ENCODE measurements around the gene AFMID. TPM values are rescaled to one million over a fixed set of nuclear protein-coding genes. Genes with fewer than 3 reads are reported as not detected.

AFMID gene
- total RNA-seq, 6 donors from 2014 or later: 30.5 to 265 (median 44.2) TPM

DNA sequence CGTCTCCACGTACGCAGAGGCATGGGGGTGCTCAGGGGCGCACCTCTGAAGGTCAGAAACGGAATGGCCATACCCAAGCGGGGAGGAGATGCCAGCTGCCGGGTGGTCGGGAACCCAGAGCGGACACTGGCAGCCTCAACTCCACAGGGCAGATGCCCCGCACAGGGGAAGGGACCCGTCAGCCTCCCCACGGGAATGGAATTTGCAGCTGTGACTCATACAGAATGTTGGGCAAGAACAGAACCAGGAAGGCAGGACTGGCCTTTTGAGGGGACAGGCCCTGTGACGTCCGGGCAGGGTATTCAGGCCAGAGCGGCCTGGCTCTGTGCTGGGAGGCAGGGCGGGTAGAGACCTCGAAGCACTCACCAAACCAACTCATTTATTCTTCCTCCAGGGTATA, 7.8 kb upstream of the AFMID start:
- peak; percentile 45 to 48 for ATAC-seq (ENCODE audit: low FRiP score in 2 of 2)
- peak in 1 of 2 donors; percentile 90 for DNase-seq
- Histone ChIP-seq H3K4me1 (peaks cover 39 to 65% (median 51%) of the 10 kb centered on the region in 4 donors), H3K27ac (peak overlapping the region in 3 of 4 donors; percentile 40 to 82 (median 82)), H3K27me3 (no peaks in the 10 kb centered on the region), H3K36me3 (no peaks in the 10 kb centered on the region), H3K9me3 (no peaks in the 10 kb centered on the region), H3K4me3 (no peak overlapping the region)
- 81 to 90% methylated on average over 14 to 17 of the region's 17 CpGs for whole genome bisulfite sequencing, 2 donors
- TF ChIP-seq EP300 (IDR thresholded peaks at IDR 0.05) (peak in 1 of 4 donors; percentile 79), POLR2AphosphoS5 (IDR thresholded peaks at IDR 0.05) (peak; percentile 69 to 80), POLR2A (IDR thresholded peaks at IDR 0.05) (peak in 1 of 4 donors; percentile 67)
- TF ChIP-seq, protein P1, sequence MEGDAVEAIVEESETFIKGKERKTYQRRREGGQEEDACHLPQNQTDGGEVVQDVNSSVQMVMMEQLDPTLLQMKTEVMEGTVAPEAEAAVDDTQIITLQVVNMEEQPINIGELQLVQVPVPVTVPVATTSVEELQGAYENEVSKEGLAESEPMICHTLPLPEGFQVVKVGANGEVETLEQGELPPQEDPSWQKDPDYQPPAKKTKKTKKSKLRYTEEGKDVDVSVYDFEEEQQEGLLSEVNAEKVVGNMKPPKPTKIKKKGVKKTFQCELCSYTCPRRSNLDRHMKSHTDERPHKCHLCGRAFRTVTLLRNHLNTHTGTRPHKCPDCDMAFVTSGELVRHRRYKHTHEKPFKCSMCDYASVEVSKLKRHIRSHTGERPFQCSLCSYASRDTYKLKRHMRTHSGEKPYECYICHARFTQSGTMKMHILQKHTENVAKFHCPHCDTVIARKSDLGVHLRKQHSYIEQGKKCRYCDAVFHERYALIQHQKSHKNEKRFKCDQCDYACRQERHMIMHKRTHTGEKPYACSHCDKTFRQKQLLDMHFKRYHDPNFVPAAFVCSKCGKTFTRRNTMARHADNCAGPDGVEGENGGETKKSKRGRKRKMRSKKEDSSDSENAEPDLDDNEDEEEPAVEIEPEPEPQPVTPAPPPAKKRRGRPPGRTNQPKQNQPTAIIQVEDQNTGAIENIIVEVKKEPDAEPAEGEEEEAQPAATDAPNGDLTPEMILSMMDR (IDR thresholded peaks at IDR 0.05): no peak

DNA sequence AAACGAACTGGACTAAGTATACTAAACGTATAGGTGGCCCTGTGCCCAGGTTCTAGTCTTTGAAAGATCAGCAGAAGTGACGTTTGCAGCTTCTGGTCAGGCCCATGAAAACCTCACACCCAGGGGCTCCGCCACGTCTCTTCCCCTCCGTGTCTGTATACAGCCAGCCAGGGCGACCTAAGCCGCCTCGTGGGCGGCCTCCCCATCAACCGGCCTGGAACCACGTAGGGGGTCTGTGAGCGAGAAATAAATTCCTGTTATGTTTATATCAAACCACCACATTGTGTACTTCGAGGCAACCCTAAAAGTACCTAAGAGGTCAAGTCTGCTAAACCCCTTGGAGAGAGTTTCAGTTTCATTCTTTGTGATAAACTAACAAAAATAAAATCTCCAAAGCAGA, 7.1 kb upstream of the AFMID start:
- Histone ChIP-seq H3K36me3 (no peaks in the 10 kb centered on the region), H3K4me3 (peak overlapping the region in 1 of 4 donors; percentile 2), H3K27ac (peak overlapping the region; percentile 40 to 82 (median 70)), H3K9me3 (no peaks in the 10 kb centered on the region), H3K27me3 (no peaks in the 10 kb centered on the region), H3K4me1 (peaks cover 34 to 64% (median 48%) of the 10 kb centered on the region in 4 donors)
- TF ChIP-seq POLR2AphosphoS5 (IDR thresholded peaks at IDR 0.05) (no peak), POLR2A (IDR thresholded peaks at IDR 0.05) (no peak), EP300 (IDR thresholded peaks at IDR 0.05) (no peak)
- TF ChIP-seq, protein P1 (IDR thresholded peaks at IDR 0.05): no peak
- WGBS, 2 donors: 51 to 58% methylated on average over 14 of the region's 14 CpGs
- DNase-seq (no peak), ATAC-seq (ENCODE audit: low FRiP score in 2 of 2) (no peak)

DNA sequence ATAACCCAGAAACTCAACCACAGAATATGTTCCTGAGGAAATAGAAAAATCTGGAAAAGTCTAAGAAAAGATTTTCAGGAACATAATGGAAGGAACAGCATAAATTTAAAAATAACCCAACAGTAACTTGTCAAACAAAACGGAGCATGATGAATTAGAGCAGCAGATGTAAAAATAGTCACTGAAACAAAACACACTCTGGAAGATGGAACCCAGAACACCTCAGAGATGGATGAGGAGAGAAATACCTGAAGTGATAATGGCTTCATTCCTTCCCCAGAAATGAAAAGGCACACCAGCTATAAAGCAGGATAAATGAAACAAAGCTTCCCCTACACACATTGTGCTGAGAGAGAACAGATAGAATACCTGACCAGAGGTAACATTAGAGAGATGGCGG, 6.7 kb upstream of the AFMID start:
- no peaks in the 10 kb centered on the region for H3K27me3 ChIP-seq
- DNase-seq: no peak
- TF ChIP-seq POLR2AphosphoS5 (IDR thresholded peaks at IDR 0.05): no peak
- TF ChIP-seq POLR2A (IDR thresholded peaks at IDR 0.05): no peak
- no peak for TF ChIP-seq EP300 (IDR thresholded peaks at IDR 0.05)
- TF ChIP-seq, protein P1 (IDR thresholded peaks at IDR 0.05): no peak
- no peaks in the 10 kb centered on the region for H3K36me3 ChIP-seq
- no peak for ATAC-seq (ENCODE audit: low FRiP score in 2 of 2)
- H3K27ac ChIP-seq: peak overlapping the region; percentile 40 to 82 (median 70)
- 71 to 86% methylated on average over 2 of the region's 2 CpGs for WGBS, 2 donors
- peaks cover 30 to 64% (median 48%) of the 10 kb centered on the region in 4 donors for H3K4me1 ChIP-seq
- peak overlapping the region in 1 of 4 donors; percentile 2 for H3K4me3 ChIP-seq
- no peaks in the 10 kb centered on the region for H3K9me3 ChIP-seq

DNA sequence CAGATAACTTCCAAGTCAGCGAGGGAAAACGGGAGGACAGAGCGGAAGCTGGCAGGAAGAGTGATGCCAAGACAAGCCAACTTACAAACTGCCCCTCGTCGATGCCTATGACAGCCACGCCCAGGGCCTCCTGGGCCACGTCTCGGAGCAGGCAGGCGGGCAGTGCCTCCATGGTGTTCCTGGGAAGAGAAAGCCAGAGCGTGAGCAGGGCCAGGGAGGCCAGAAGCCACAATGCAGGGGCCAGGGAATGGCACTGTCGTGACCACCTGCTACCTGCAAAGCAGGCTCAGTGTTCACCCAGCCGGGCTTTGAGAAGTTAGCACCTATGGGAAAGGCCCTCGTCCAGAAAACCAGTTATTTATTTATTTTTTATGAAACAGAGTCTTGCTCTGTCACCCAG, 4.7 kb upstream of the AFMID start:
- peaks cover 28 to 65% (median 44%) of the 10 kb centered on the region in 4 donors for H3K4me1 ChIP-seq
- H3K4me3 ChIP-seq: no peak overlapping the region
- DNase-seq (no peak), ATAC-seq (ENCODE audit: low FRiP score in 2 of 2) (no peak)
- no peak for TF ChIP-seq POLR2AphosphoS5 (IDR thresholded peaks at IDR 0.05)
- TF ChIP-seq POLR2A (IDR thresholded peaks at IDR 0.05): no peak
- TF ChIP-seq, protein P1 (IDR thresholded peaks at IDR 0.05): no peak
- no peak for TF ChIP-seq EP300 (IDR thresholded peaks at IDR 0.05)
- H3K36me3 ChIP-seq: no peaks in the 10 kb centered on the region
- 90 to 92% methylated on average over 12 to 13 of the region's 13 CpGs for WGBS, 2 donors
- no peak overlapping the region for H3K27ac ChIP-seq
- H3K9me3 ChIP-seq: no peaks in the 10 kb centered on the region
- no peaks in the 10 kb centered on the region for H3K27me3 ChIP-seq

DNA sequence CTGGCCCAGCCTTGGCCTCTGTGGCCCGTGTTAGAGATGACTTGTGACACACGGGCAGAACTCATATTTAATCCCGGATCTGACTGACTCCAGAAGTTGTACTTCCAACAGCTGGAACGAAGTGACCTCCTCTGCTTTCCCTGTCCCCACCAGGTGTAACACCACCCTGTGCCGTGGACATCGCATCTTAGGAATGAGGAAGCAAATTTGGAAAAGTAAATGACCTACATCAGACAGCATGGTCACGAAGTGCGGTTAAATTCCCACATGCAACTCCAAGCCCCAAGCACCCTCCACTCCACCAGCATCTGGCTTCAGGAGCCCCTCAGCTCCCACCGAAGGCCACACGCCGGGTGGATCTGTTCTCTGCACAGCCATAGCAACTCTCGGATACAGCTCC, 3.2 kb upstream of the AFMID start:
- H3K36me3 ChIP-seq: no peaks in the 10 kb centered on the region
- no peak for TF ChIP-seq EP300 (IDR thresholded peaks at IDR 0.05)
- no peak for TF ChIP-seq POLR2A (IDR thresholded peaks at IDR 0.05)
- TF ChIP-seq POLR2AphosphoS5 (IDR thresholded peaks at IDR 0.05): no peak
- TF ChIP-seq, protein P1 (IDR thresholded peaks at IDR 0.05): no peak
- DNase-seq (no peak), ATAC-seq (ENCODE audit: low FRiP score in 2 of 2) (no peak)
- H3K9me3 ChIP-seq: no peaks in the 10 kb centered on the region
- H3K4me3 ChIP-seq: no peak overlapping the region
- 85 to 95% methylated on average over 10 to 12 of the region's 12 CpGs for WGBS, 2 donors
- peaks cover 37 to 76% (median 51%) of the 10 kb centered on the region in 4 donors for H3K4me1 ChIP-seq
- peak overlapping the region in 3 of 4 donors; percentile 45 to 88 (median 73) for H3K27ac ChIP-seq
- no peaks in the 10 kb centered on the region for H3K27me3 ChIP-seq

Data from upper lobe of left lung (tissue), 6 donors.